Measurements from ENCODE around the gene CPNE5.

The CPNE5 gene

GRCh38 chr6:36863670-36864540 is 24.7 kb upstream of the CPNE5 start:
- TF ChIP-seq CTCF (IDR thresholded peaks at IDR 0.05; ENCODE audit: low read depth, low read length), result no peak
- in situ Hi-C loops (cut with HindIII; ENCODE audit: low sequenced_read_pairs), result no loop called here
- DNase-seq (ENCODE audit: low read depth, low spot score), result no peak

GRCh38 chr6:36862848-36863382 is 23.7 kb upstream of the CPNE5 start:
- TF ChIP-seq CTCF (IDR thresholded peaks at IDR 0.05; ENCODE audit: low read depth, low read length), result no peak
- in situ Hi-C loops (cut with HindIII; ENCODE audit: low sequenced_read_pairs), result no loop called here
- DNase-seq (ENCODE audit: low read depth, low spot score), result no peak
- H3K4me3 ChIP-seq (ENCODE audit: low read depth, low read length), result no peak overlapping the region

More at GRCh38 chr6:36863670-36864540, 24.7 kb upstream of the CPNE5 start:
- no peak overlapping the region for H3K4me3 ChIP-seq (ENCODE audit: low read depth, low read length)

- H3K4me3 ChIP-seq (ENCODE audit: low read depth, low read length), result no peak overlapping the region
- DNase-seq (ENCODE audit: low read depth, low spot score), result no peak
- no peak for TF ChIP-seq CTCF (IDR thresholded peaks at IDR 0.05; ENCODE audit: low read depth, low read length)
- in situ Hi-C loops (cut with HindIII; ENCODE audit: low sequenced_read_pairs), result no loop called here
These were observed 23.1 kb upstream of the CPNE5 start for GRCh38 chr6:36862164-36862847.

- H3K4me3 ChIP-seq (ENCODE audit: low read depth, low read length), result no peak overlapping the region
- no peak for DNase-seq (ENCODE audit: low read depth, low spot score)
- no peak for TF ChIP-seq CTCF (IDR thresholded peaks at IDR 0.05; ENCODE audit: low read depth, low read length)
- in situ Hi-C loops (cut with HindIII; ENCODE audit: low sequenced_read_pairs), result no loop called here
These were observed 20.9 kb upstream of the CPNE5 start for GRCh38 chr6:36860126-36860525.

- TF ChIP-seq CTCF (IDR thresholded peaks at IDR 0.05; ENCODE audit: low read depth, low read length), result no peak
- H3K4me3 ChIP-seq (ENCODE audit: low read depth, low read length), result no peak overlapping the region
- peak; percentile 47 for DNase-seq (ENCODE audit: low read depth, low spot score)
- in situ Hi-C loops (cut with HindIII; ENCODE audit: low sequenced_read_pairs), result no loop called here
These were observed 19.2 kb upstream of the CPNE5 start for GRCh38 chr6:36858407-36858981.

DNA sequence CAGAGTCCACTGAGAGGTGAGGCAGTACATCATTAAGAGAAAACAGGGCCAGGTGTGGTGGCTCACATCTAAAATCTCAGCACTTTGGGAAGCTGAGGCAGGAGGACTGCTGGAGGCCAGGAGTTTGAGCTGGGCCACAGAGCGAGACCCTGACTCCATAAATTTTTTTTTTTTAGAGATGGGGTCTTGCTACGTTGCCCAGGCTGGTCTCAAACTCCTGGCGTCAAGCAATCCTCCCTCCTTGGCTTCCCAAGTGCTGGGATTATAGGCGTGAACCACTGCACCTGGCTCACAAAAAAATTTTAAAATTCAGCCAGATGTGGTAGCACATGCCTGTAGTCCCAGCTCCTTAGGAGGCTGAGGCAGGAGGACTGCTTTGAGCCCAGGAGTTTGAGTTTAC is 18.1 kb upstream of the CPNE5 start:
- in situ Hi-C loops (cut with HindIII; ENCODE audit: low sequenced_read_pairs), result no loop called here
- no peak overlapping the region for H3K4me3 ChIP-seq (ENCODE audit: low read depth, low read length)
- DNase-seq (ENCODE audit: low read depth, low spot score), result no peak
- TF ChIP-seq CTCF (IDR thresholded peaks at IDR 0.05; ENCODE audit: low read depth, low read length), result no peak
